DND-41 (cell line): ENCODE results near the gene KCNAB1.

ENCODE experiments used
- EZH2 ChIP-seq: IDR thresholded peaks from 3 replicates; pipeline ENCODE4 v1.6.1; 2012; ENCODE audit warnings: borderline replicate concordance, low read depth, mild to moderate bottlenecking, moderate library complexity, low read length, inconsistent platforms; ENCODE audit not compliant: severe bottlenecking
- TF ChIP-seq, protein P1 (sequence below): IDR thresholded peaks from 2 replicates; pipeline ENCODE4 v1.5.1; 2012; ENCODE audit warnings: borderline replicate concordance, low read length, moderate library complexity, mild to moderate bottlenecking; ENCODE audit not compliant: poor library complexity, severe bottlenecking; ENCODE audit errors: extremely low read depth

GRCh38 chr3:156432563-156432962, 312.2 kb downstream of the KCNAB1 start:
- TF ChIP-seq, protein P1, sequence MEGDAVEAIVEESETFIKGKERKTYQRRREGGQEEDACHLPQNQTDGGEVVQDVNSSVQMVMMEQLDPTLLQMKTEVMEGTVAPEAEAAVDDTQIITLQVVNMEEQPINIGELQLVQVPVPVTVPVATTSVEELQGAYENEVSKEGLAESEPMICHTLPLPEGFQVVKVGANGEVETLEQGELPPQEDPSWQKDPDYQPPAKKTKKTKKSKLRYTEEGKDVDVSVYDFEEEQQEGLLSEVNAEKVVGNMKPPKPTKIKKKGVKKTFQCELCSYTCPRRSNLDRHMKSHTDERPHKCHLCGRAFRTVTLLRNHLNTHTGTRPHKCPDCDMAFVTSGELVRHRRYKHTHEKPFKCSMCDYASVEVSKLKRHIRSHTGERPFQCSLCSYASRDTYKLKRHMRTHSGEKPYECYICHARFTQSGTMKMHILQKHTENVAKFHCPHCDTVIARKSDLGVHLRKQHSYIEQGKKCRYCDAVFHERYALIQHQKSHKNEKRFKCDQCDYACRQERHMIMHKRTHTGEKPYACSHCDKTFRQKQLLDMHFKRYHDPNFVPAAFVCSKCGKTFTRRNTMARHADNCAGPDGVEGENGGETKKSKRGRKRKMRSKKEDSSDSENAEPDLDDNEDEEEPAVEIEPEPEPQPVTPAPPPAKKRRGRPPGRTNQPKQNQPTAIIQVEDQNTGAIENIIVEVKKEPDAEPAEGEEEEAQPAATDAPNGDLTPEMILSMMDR: no peak
- no peak for TF ChIP-seq EZH2
